IMR-90 (cell line): ENCODE results near the gene SLC25A33. TPM values are rescaled to one million over a fixed set of nuclear protein-coding genes. Genes with fewer than 3 reads are reported as not detected.

ENCODE experiments used
- ATAC-seq: fragments of 200-7000 bp; cut with Tn5 transposase; 2 replicates; pipeline ENCODE4 v1.9.1; 2020; ENCODE audit warnings: low read depth, mild to moderate bottlenecking, moderate library complexity
- BruUV-seq: library from RNA; stranded (reverse); fragments of 400-500 nt; replicated peaks from 2 replicates; lab custom pipeline; 2021; lab: Mats Ljungman, UMichigan
- CTCF ChIA-PET: fragments of 300-600 bp; formaldehyde crosslinking; extraction: SDS; loops from one replicate; lab custom pipeline; 2021; ENCODE audit warnings: antibody characterized with exemption; lab: Yijun Ruan, JAX
- POLR2A ChIA-PET: fragments of 300-600 bp; sonication (Branson Sonifier 250); formaldehyde crosslinking; loops from one replicate; lab custom pipeline; 2022; ENCODE audit warnings: antibody characterized with exemption; ENCODE audit not compliant: unreplicated experiment; lab: Charles Lee
- DNase-seq: peaks from one replicate; pipeline ENCODE4 v3.0.0; 2013
- H2AFZ ChIP-seq: replicated peaks from 2 replicates; pipeline ENCODE3; 2013; ENCODE audit warnings: low read length, mild to moderate bottlenecking; ENCODE audit not compliant: poor library complexity
- H2AK5ac ChIP-seq: 2 replicates; pipeline ENCODE4 v1.6.1; 2013; ENCODE audit warnings: low read depth, low read length, inconsistent platforms
- H2AK9ac ChIP-seq: replicated peaks from 2 replicates; pipeline ENCODE3; 2013; ENCODE audit warnings: mild to moderate bottlenecking, low read depth, low read length, moderate library complexity; ENCODE audit not compliant: poor library complexity
- H2BK120ac ChIP-seq: 2 replicates; pipeline ENCODE4 v1.6.1; 2013; ENCODE audit warnings: low read depth, low read length, inconsistent platforms
- H2BK15ac ChIP-seq: 3 replicates; pipeline ENCODE4 v1.6.1; 2013; ENCODE audit warnings: low read depth, low read length, inconsistent platforms
- H2BK20ac ChIP-seq: 2 replicates; pipeline ENCODE4 v1.6.1; 2013; ENCODE audit warnings: low read depth, mild to moderate bottlenecking, inconsistent platforms, low read length, moderate library complexity
- H2BK5ac ChIP-seq: 2 replicates; pipeline ENCODE4 v1.6.1; 2013; ENCODE audit warnings: mild to moderate bottlenecking, low read depth, low read length, inconsistent platforms; ENCODE audit not compliant: poor library complexity, severe bottlenecking
- H3K14ac ChIP-seq: replicated peaks from 2 replicates; pipeline ENCODE4 v1.6.1; 2013; ENCODE audit warnings: low read depth, low read length, inconsistent platforms
- H3K18ac ChIP-seq: 2 replicates; pipeline ENCODE4 v1.6.1; 2013; ENCODE audit warnings: low read depth, low read length, control low read depth
- H3K23ac ChIP-seq: 2 replicates; pipeline ENCODE4 v1.6.1; 2013; ENCODE audit warnings: low read depth, low read length, inconsistent platforms
- H3K27ac ChIP-seq: 2 replicates; pipeline ENCODE4 v1.5.1; 2013; ENCODE audit warnings: mild to moderate bottlenecking, control low read depth, low read length; ENCODE audit not compliant: insufficient read depth
- H3K27me3 ChIP-seq: 2 replicates; pipeline ENCODE4 v1.6.1; 2013; ENCODE audit warnings: low read length; ENCODE audit not compliant: control insufficient read depth, insufficient read depth
- H3K36me3 ChIP-seq: 2 replicates; pipeline ENCODE4 v1.6.1; 2013; ENCODE audit warnings: low read length, mixed read lengths; ENCODE audit not compliant: control insufficient read depth, insufficient read depth
- H3K4ac ChIP-seq: 2 replicates; pipeline ENCODE4 v1.6.1; 2013; ENCODE audit warnings: low read depth, low read length, inconsistent platforms
- H3K4me1 ChIP-seq: 2 replicates; pipeline ENCODE4 v1.6.1; 2013; ENCODE audit warnings: low read length, mixed read lengths; ENCODE audit not compliant: control insufficient read depth, insufficient read depth
- H3K4me2 ChIP-seq: 2 replicates; pipeline ENCODE4 v1.6.1; 2013; ENCODE audit warnings: low read depth, mild to moderate bottlenecking, control low read depth, low read length, moderate library complexity
- H3K4me3 ChIP-seq: 2 replicates; pipeline ENCODE4 v1.5.1; 2013; ENCODE audit warnings: low read depth, mild to moderate bottlenecking, control low read depth, low read length, moderate library complexity; ENCODE audit not compliant: insufficient read depth
- H3K56ac ChIP-seq: 2 replicates; pipeline ENCODE4 v1.6.1; 2013; ENCODE audit warnings: low read length, inconsistent platforms; ENCODE audit not compliant: insufficient read depth; ENCODE audit errors: extremely low read depth
- H3K79me1 ChIP-seq, 2 experiments: 2 replicates each; pipeline ENCODE4 v1.6.1; 2013; ENCODE audit warnings: low read length in 2 of 2, inconsistent platforms in 1 of 2, low read depth in 1 of 2
- H3K9ac ChIP-seq: 2 replicates; pipeline ENCODE4 v1.6.1; 2013; ENCODE audit warnings: low read depth, low read length, control low read depth
- H3K9me1 ChIP-seq: 2 replicates; pipeline ENCODE4 v1.6.1; 2013; ENCODE audit warnings: low read length, inconsistent platforms; ENCODE audit not compliant: insufficient read depth
- H3K9me3 ChIP-seq: 2 replicates; pipeline ENCODE4 v1.6.1; 2013; ENCODE audit warnings: low read length; ENCODE audit not compliant: control insufficient read depth, insufficient read depth
- H4K20me1 ChIP-seq: 2 replicates; pipeline ENCODE4 v1.6.1; 2013; ENCODE audit warnings: low read length, inconsistent platforms; ENCODE audit not compliant: insufficient read depth
- H4K5ac ChIP-seq: 2 replicates; pipeline ENCODE4 v1.6.1; 2013; ENCODE audit warnings: mild to moderate bottlenecking, low read depth, low read length, control low read depth
- H4K8ac ChIP-seq, 2 experiments: 2 replicates each; pipeline ENCODE4 v1.6.1; 2013; ENCODE audit warnings: low read depth in 2 of 2, low read length in 2 of 2, control low read depth in 1 of 2, inconsistent platforms in 1 of 2
- H4K91ac ChIP-seq: 2 replicates; pipeline ENCODE4 v1.6.1; 2013; ENCODE audit warnings: low read depth, low read length, inconsistent platforms; ENCODE audit not compliant: insufficient read depth
- BHLHE40 ChIP-seq: fragments of 150-350 bp; IDR thresholded peaks from 2 replicates; pipeline ENCODE4 v1.6.1; 2016; ENCODE audit warnings: mild to moderate bottlenecking, low read depth, low read length
- CEBPB ChIP-seq: IDR thresholded peaks from 2 replicates; pipeline ENCODE4 v1.6.1; 2012; ENCODE audit warnings: low read depth, low read length, improper control_type of control experiment
- CHD1 ChIP-seq: IDR thresholded peaks from 2 replicates; pipeline ENCODE4 v1.6.1; 2012; ENCODE audit warnings: low read depth, low read length, improper control_type of control experiment
- CTCF ChIP-seq: conservative IDR thresholded peaks from 2 replicates; pipeline ENCODE4 v1.5.1; 2012; ENCODE audit warnings: mild to moderate bottlenecking, low read depth, low read length, improper control_type of control experiment
- ELK1 ChIP-seq: fragments of 150-350 bp; IDR thresholded peaks from 2 replicates; pipeline ENCODE4 v1.6.1; 2016; ENCODE audit warnings: low read depth, mild to moderate bottlenecking, low read length, moderate library complexity, borderline replicate concordance
- FOS ChIP-seq: fragments of 150-350 bp; IDR thresholded peaks from 2 replicates; pipeline ENCODE4 v1.6.1; 2016; ENCODE audit warnings: low read depth, low read length
- MAFK ChIP-seq: IDR thresholded peaks from 2 replicates; pipeline ENCODE4 v1.6.1; 2012; ENCODE audit warnings: low read depth, low read length, improper control_type of control experiment
- MAZ ChIP-seq: IDR thresholded peaks from 2 replicates; pipeline ENCODE4 v1.6.1; 2012; ENCODE audit warnings: low read depth, mild to moderate bottlenecking, low read length, improper control_type of control experiment, moderate library complexity, borderline replicate concordance
- MXI1 ChIP-seq: IDR thresholded peaks from 2 replicates; pipeline ENCODE4 v1.6.1; 2012; ENCODE audit warnings: low read depth, mild to moderate bottlenecking, low read length, moderate library complexity, borderline replicate concordance
- NFE2L2 ChIP-seq: fragments of 150-350 bp; IDR thresholded peaks from 2 replicates; pipeline ENCODE4 v1.6.1; 2016; ENCODE audit warnings: low read depth, mild to moderate bottlenecking, low read length
- POLR2A ChIP-seq: IDR thresholded peaks from 2 replicates; pipeline ENCODE4 v1.6.1; 2012; ENCODE audit warnings: mild to moderate bottlenecking, low read depth, low read length
- RAD21 ChIP-seq: IDR thresholded peaks from 2 replicates; pipeline ENCODE4 v1.6.1; 2012; ENCODE audit warnings: low read length, improper control_type of control experiment
- RCOR1 ChIP-seq: IDR thresholded peaks from 2 replicates; pipeline ENCODE4 v1.6.1; 2012; ENCODE audit warnings: mild to moderate bottlenecking, low read length, improper control_type of control experiment; ENCODE audit not compliant: insufficient replicate concordance
- RFX5 ChIP-seq: IDR thresholded peaks from 2 replicates; pipeline ENCODE4 v1.8.0; 2012; ENCODE audit warnings: low read depth, mild to moderate bottlenecking, low read length, moderate library complexity
- SMC3 ChIP-seq: fragments of 150-350 bp; IDR thresholded peaks from 2 replicates; pipeline ENCODE4 v1.6.1; 2016; ENCODE audit warnings: low read depth, mild to moderate bottlenecking, antibody characterized with exemption, low read length, moderate library complexity
- USF2 ChIP-seq: fragments of 150-350 bp; IDR thresholded peaks from 2 replicates; pipeline ENCODE4 v1.6.1; 2017; ENCODE audit warnings: mild to moderate bottlenecking, antibody characterized with exemption, low read length, low read depth
- WGBS, 2 experiments: methylation state at CpG; one replicate each; pipeline versions ENCODE4 v1.1.5 to v1.1.7; 2013; ENCODE audit warnings: missing lambda C conversion rate in 2 of 2; ENCODE audit not compliant: insufficient read length in 1 of 2; ENCODE audit errors: extremely low coverage in 2 of 2; 5-methylcytosine and 5-hydroxymethylcytosine counted together
- dilution Hi-C: fragments of 300-500 bp; cut with HindIII; formaldehyde crosslinking; loops from one replicate; pipeline ENCODE4 v1.14.3; 2018; ENCODE audit warnings: low sequenced_read_pairs; ENCODE audit not compliant: unreplicated experiment
- in situ Hi-C: fragments of 300-500 bp; cut with MboI; formaldehyde crosslinking; loops from 3 replicates; pipeline ENCODE4 v1.14.3; 2019; ENCODE audit warnings: low sequenced_read_pairs, inconsistent platforms, mixed read lengths
- intact Hi-C: fragments of 100-400 bp; cut with micrococcal nuclease; formaldehyde crosslinking; loops from 2 replicates; pipeline ENCODE4 v1.10.0; 2022
- polyA plus RNA-seq, 3 experiments: library from polyadenylated mRNA; depleted of rRNA; stranded (reverse); fragments of >200 nt; gene quantifications; 2 replicates each; pipeline ENCODE4 v1.2.3, GENCODE V29; 2012; ENCODE audit warnings: low replicate concordance in 1 of 3
- total RNA-seq: library from RNA; depleted of rRNA; stranded (reverse); fragments of >200 nt; gene quantifications from 2 replicates; pipeline ENCODE4 v1.2.3, GENCODE V29; 2012

The SLC25A33 gene
- total and polyA plus RNA-seq, 2 of the 4 experiments (the other 2 are of a cell fraction) = 2.5 to 3.0 TPM

DNA sequence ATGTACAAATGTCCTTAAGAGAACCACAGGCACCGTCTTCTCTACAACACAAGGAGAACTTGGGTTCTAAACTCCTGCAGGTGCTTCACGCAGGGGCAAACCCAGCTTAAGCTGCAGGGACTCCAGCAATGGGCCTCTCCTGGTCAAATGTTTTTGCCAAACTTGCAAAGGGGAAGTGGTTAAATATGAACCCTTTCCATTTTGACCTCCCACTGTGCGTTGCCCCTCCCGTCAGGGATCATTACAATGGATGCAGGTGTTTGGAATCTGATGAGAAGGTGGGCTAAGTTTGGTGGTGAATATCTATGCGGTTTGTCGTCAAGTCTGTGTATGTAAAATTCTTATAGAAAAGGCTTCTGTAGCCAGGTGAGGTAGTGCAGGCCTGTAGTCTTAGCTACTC, 29.1 kb upstream of the SLC25A33 start:
- Histone ChIP-seq H2AFZ (no peak overlapping the region), H3K9me1 (no peaks in the 10 kb centered on the region), H3K4me3 (no peak overlapping the region), H3K79me1 (no peaks in the 10 kb centered on the region), H2AK5ac (no peak overlapping the region), H3K23ac (no peak overlapping the region), H3K36me3 (no peaks in the 10 kb centered on the region), H3K4me1 (no peaks in the 10 kb centered on the region), H2BK15ac (no peak overlapping the region), H4K8ac (no peak overlapping the region), H3K4me2 (no peak overlapping the region), H4K91ac (no peak overlapping the region), H3K4ac (no peak overlapping the region), H2BK120ac (no peak overlapping the region), H4K20me1 (no peaks in the 10 kb centered on the region), H3K27ac (no peak overlapping the region), H3K56ac (no peak overlapping the region), H3K18ac (no peak overlapping the region), H2BK20ac (no peak overlapping the region), H2BK5ac (no peak overlapping the region), H3K27me3 (peaks cover 28% of the 10 kb centered on the region), H3K9ac (no peak overlapping the region), H2AK9ac (no peak overlapping the region), H3K9me3 (no peaks in the 10 kb centered on the region), H3K14ac (no peak overlapping the region), H4K5ac (no peak overlapping the region)
- intact Hi-C loops (no loop called here), dilution Hi-C loops (no loop called here), in situ Hi-C loops (no loop called here)
- DNase-seq (no peak), ATAC-seq (no peak)
- TF ChIP-seq SMC3 = no peak
- TF ChIP-seq MAFK = no peak
- TF ChIP-seq POLR2A = no peak
- no peak for TF ChIP-seq FOS
- no peak for TF ChIP-seq ELK1
- no peak for TF ChIP-seq CEBPB
- TF ChIP-seq RCOR1 = no peak
- TF ChIP-seq MXI1 = no peak
- TF ChIP-seq CTCF = no peak
- no peak for TF ChIP-seq USF2
- no peak for TF ChIP-seq BHLHE40
- TF ChIP-seq CHD1 = no peak
- TF ChIP-seq MAZ = no peak
- no peak for TF ChIP-seq RAD21
- no peak for TF ChIP-seq RFX5
- TF ChIP-seq NFE2L2 = no peak
- BruUV-seq = no TSS peak
- ChIA-PET POLR2A (no interaction called here), CTCF (no interaction called here)
- 90% methylated on average over 2 of the region's 6 CpGs; no CpG with 5 or more reads in 1 of the 2 experiments for WGBS, 2 experiments
